HG03354 (cell line): ENCODE results near the gene ASCC2.

Experiments
- ATAC-seq: cut with Tn5 transposase; IDR thresholded peaks from one replicate; pipeline ENCODE4 v1.9.1; 2021; ENCODE audit warnings: mild to moderate bottlenecking; ENCODE audit not compliant: unreplicated experiment, poor library complexity, severe bottlenecking

The ASCC2 gene

GRCh38 chr22:29821291-29822016 is 16.6 kb downstream of the ASCC2 start:
- no peak for ATAC-seq

- no peak for ATAC-seq
Measured at GRCh38 chr22:29820961-29821290, 17.1 kb downstream of the ASCC2 start.

- no peak for ATAC-seq
Measured at GRCh38 chr22:29819501-29819900, 18.6 kb downstream of the ASCC2 start.

GRCh38 chr22:29817724-29818123 is 20.4 kb downstream of the ASCC2 start:
- ATAC-seq = no peak

GRCh38 chr22:29816980-29817379 is 21.1 kb downstream of the ASCC2 start:
- ATAC-seq = no peak

GRCh38 chr22:29816539-29816938 is 21.5 kb downstream of the ASCC2 start:
- no peak for ATAC-seq

- no peak for ATAC-seq
Measured at GRCh38 chr22:29816128-29816527, 21.9 kb downstream of the ASCC2 start.

- no peak for ATAC-seq
Measured at GRCh38 chr22:29815580-29815979, 22.5 kb downstream of the ASCC2 start.

- no peak for ATAC-seq
Measured at GRCh38 chr22:29814003-29814402, 24.1 kb downstream of the ASCC2 start.

- no peak for ATAC-seq
Measured at GRCh38 chr22:29813563-29813962, 24.5 kb downstream of the ASCC2 start.

- ATAC-seq = no peak
Measured at GRCh38 chr22:29813126-29813525, 24.9 kb downstream of the ASCC2 start.

- ATAC-seq = no peak
Measured at GRCh38 chr22:29811377-29811776, 26.7 kb downstream of the ASCC2 start.

GRCh38 chr22:29810216-29810615 is 27.9 kb downstream of the ASCC2 start:
- ATAC-seq = no peak

- no peak for ATAC-seq
Measured at GRCh38 chr22:29806196-29806595, 31.9 kb downstream of the ASCC2 start.

GRCh38 chr22:29804985-29805384 is 33.1 kb downstream of the ASCC2 start:
- no peak for ATAC-seq

- ATAC-seq = no peak
Measured at GRCh38 chr22:29803190-29803589, 34.9 kb downstream of the ASCC2 start.

GRCh38 chr22:29801796-29802195 is 36.3 kb downstream of the ASCC2 start:
- ATAC-seq = no peak

- no peak for ATAC-seq
Measured at GRCh38 chr22:29801153-29801552, 36.9 kb downstream of the ASCC2 start.

GRCh38 chr22:29799217-29799680 is 38.8 kb downstream of the ASCC2 start:
- ATAC-seq = no peak

- no peak for ATAC-seq
Measured at GRCh38 chr22:29798801-29799200, 39.3 kb downstream of the ASCC2 start.

GRCh38 chr22:29798318-29798717 is 39.8 kb downstream of the ASCC2 start:
- no peak for ATAC-seq

- no peak for ATAC-seq
Measured at GRCh38 chr22:29797351-29797750, 40.7 kb downstream of the ASCC2 start.
